ENCODE data around the gene HNRNPA1.
"Not testable (repeated sequence)": the region's sequence is repeated elsewhere in the genome, so short reads cannot be mapped to it uniquely, and the experiment has no call there.

Gene HNRNPA1

DNA sequence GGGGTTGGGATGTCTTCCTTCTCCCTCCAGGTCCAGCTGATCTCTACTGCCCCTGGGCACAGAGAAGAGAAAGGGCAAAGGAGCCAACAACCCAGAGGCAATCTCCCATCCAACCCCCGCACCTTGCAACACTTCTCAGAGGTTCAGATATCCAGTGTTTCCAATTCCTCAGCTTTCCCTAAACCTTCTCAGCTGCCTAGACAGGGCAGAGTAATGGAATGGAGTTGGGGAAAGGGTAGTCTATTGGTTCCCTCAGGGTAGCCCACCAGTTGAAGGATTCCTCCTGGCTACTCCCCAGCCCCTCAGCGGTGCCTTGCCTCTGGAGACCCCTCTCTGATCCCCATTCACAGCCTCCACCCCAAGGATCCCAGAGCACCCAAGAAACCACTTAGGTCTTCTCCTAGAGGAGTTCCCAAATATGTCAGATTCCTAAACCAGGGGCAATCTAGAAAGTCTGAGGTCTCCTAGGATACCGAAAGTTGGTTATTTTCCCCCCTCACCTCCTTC is 19.8 kb downstream of the HNRNPA1 start:
- DNase-seq, result no peak

DNA sequence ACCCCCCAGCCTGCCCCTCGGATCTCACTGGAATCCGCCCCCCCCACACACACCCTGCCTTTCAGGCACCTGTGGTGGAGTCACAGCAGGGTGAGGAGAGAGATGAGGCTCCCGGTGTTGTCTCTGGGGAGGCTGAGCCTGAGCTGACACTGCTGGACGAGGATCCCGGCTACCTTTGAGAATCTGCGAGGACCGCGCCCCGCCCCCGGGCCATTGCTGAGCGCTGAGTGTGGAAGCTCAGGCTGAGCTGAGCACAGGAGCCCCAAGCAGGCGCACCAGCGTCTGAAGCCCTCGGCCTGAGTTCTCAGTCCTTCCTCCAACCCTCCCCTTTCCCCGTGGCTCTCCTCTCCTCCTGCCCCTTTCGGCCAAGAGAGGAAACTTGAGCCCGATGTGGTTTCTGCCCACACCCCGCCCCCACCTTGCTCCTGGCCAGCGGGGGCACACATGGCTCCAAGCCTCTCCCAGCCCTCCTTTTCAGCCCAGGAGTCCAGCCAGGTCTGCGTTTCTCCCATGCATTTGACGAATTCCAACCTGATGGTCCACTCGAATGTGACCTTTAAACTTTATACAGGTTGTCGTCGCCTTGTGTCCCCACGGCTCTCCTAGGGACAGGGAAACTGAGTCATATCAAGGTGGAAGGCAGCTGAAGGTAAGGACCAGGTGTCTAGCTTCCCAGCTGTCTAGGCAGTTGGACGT is 20.4 kb downstream of the HNRNPA1 start, which contains the start of gene NFE2:
TSS of gene NFE2 (minus strand) at position 284 of the 696 bp plus-strand sequence. CDS start 5,767 bp downstream, outside the sequence.
- DNase-seq, result peak; percentile 49

DNA sequence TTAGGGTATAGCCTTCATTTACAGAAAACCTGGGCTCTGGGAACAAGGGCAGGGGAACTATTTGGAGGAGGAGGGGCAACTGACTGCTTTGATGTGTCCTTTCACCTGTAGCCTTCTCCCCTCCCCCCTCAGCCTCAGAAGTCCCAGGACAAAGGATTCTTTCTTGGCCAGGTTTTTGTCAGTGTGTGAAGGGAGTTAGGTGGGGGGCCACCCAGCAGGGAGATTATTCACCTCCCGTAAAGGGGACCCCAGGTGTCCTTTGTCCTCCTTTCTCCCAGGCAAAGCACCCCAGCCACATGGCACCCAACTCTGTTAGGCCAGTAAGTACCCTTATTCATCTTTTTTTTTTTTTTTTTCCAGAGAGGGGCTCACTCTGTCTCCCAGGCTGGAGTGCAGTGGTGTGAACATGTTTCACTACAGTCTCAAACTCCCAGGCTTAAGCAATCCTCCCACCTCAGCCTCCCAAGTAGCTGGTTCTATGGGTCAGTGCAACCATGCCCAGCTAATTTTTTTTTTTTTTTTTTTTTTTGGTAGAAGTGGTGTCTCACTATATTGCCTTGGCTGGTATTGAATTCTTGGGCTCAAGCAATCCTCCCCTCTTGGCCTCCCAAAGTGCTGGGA is 21.0 kb downstream of the HNRNPA1 start:
- no peak for DNase-seq

DNA sequence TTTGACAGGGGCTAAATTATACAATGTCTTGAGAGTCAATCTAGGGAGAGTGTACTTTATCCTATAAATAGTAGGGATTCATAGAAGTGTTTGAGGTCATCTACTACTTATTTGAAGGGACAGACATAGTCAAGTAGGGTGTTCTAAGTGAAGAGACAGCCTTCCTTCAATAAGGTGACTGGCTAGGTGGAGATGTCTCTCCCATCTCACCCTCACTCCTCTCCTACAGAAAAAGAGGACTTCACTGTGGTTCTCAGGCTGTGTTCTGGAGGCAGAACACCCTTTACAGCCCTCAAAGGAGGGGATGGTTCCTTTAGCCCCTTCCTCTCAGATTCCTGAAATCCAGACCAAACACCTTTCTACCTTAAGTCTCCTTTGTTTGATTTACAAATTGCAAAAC is 23.1 kb downstream of the HNRNPA1 start:
- no peak for DNase-seq

DNA sequence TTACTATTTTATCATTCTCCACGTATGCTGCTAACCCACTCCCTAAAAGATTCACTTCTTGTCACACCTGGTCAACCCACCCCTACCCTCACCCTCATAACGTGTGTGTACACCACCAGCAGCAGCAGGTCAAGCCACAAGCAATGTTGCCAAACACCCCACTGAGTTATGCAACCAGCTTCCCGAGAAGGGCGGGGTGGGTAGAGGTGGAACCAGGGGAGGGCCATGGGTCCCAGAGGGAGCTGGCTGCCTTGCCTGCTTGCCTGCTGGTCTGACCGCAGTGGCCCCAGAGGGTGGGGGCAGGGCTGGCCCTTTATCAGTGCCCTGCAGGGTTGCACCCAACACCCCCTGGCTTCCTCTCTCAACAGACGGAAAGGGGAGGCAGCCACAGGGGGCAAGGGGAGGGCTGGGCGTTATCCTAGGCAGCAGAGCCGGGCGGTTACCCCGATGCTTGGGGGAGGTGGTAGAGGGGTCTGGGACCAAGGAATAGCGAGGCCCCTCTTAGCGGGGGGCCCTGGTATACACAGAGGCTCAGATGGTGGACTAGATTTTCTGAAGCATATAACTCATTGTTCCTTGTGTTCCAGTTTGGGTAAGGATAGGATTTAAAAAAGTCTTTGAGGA is 23.8 kb downstream of the HNRNPA1 start:
- DNase-seq, result no peak

DNA sequence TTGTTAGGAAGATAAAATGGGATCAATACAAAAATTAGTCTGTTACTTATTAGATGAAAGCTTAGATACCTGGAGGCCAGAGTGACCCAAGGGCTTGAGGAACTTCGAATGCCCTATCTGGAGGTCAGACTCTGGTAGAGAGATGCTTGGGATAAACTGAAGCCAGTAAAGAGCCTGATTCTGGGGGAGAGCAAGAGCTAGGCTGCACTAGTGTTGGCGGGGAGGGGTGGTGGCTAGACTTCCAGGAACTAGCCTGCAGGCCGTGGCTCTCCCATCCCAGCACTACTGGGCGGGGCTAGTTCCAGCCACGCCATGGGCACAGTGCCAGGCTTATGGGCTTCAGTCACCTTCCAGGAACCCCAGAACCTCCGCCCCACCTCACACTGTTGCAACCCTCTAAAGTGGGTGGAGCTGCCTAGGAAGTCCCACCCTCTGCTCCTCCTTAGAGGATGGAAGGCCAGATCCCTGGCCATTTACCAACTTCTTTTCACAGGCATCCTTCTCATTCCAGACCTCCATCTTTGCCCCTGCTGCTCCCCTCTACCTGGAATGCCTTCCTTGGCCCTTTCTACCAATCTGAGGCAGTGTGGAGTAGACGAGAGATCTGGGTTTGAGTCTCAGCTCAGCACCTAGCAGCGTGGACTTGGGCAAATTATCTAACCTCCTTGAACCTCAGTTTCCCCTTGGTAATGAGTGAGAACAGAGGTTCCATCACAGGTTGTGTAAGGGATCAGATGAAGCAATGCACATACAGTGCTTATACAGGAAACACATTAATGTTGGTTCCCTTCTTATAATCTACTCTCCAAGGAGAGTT is 26.6 kb downstream of the HNRNPA1 start:
- DNase-seq, result peak; percentile 19

DNA sequence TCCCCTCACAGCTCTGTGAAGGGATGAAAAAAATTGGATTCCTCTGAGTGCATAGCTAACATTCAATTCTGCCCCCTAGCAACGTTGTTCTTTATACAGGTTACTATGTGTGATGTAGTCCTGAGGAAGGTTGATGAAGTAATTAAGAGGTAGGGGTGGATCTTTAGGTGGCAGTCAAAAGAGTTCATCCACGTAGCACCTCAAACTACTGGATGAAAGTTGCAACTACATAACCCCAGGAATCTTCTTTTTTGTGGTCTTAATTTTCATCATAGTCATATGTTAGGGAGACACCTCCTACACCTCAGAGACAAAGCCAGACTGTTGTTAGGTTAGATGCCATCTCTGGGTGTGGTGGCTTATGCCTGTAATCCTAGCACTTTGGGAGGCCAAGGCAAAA is 30.5 kb downstream of the HNRNPA1 start:
- DNase-seq, result no peak

DNA sequence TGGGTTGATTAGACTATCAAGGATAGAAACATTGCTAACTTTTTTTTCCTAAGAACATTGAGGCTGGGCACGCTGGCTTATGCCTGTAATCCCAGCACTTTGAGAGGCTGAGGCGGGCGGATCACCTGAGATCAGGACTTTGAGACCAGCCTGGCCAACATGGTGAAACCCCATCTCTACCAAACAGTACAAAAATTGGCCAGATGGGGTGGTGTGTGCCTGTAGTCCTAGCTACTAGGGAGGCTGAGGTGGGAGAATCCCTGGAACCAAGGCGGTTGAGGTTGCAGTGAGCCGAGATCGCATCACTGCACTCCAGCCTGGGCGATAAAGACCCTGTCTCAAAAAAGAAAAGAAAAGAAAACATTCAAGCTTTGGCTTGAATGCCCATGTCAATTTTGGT is 31.8 kb downstream of the HNRNPA1 start:
- not testable (repeated sequence) for DNase-seq

DNA sequence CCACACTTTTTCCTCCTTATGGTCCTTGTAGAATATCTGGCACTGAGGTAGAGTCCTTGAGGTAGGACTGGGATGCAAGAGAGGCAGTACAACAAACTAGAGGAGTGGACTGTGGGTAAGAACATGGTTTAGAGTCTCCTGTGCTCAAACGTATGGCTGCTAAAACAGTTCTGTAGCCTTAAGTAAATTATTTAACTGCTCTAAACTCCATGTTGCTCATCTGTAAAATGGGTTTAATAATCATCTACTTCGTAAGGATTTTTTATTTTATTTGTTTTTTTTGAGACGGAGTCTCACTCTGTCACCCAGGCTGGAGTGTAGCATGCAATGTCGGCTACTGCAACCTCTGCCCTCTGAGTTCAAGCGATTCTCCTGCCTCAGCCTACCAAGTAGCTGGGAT is 40.8 kb downstream of the HNRNPA1 start:
- DNase-seq, result no peak

DNA sequence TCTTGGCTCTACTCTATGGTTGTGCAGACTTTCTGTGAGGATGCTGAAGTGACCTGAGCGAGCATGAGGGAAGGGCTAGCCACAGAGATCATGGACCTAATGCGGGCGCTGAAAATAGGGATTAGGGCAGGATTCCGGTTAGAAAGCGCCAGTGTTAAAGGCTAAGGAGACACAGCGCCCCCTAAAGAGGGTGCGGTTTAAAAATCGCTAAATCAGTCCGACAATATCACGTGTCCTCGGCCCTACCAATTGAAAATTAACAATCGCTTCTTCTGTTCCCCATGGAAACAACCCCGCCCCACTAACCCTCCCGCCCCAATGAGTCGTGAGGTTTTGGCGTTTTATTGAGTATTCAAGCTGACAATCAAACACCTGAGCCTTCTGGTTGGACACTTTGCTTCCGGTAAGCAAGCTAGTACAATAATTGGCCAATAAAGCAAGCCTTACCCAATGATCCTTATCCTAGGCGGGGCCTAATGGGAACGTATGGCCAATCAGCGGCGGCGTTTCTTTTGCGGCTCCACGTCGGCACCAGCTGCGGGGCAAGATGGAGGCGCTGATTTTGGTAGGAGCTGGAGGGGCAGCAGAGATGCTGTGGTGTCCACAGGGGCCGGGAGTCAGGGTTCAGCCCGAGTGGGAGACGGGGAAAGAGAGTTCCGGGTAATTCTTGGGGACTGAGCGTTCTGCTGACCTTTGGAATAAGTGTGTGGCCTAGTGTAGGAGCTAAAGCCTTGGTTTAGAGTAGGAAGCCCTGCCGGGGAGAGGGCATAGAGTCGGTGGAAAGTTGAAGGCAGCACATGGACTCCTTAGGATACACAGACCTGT is 44.3 kb downstream of the HNRNPA1 start, which contains the start of gene COPZ1:
TSS of gene COPZ1 (plus strand) at position 515 of the 825 bp plus-strand sequence. CDS start at position 548, 33 bp downstream.
- peak; percentile 93 for DNase-seq

DNA sequence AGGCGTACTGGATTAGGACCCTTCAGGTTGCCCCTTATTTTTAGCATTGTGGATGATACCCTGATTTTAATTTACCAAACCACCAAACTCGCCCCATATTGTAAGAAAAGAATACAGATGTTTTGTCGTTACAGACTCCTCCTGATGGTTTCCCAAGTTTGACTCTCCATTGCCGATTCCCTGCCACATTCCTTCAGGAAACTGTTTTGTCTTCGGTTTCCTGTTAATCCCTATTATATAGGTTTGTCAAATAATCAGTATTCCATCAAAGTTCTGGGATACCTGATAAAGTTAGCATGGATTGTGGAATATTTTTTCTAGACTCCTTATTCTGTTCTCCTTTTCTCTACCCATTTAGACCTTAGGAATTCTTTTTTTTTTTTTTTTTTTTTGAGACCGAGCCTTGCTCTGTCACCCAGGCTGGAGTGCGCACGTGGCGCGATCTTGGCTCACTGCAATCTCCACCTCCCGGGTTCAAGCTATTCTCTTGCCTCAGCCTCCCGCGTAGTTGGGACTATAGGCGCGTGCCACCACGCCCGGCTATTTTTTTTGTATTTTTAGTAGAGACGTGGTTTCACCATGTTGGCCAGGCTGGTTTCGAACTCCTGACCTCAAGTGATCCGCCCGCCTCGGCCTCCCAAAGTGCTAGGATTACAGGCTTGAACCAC is 45.0 kb downstream of the HNRNPA1 start:
- DNase-seq, result not testable (repeated sequence)

DNA sequence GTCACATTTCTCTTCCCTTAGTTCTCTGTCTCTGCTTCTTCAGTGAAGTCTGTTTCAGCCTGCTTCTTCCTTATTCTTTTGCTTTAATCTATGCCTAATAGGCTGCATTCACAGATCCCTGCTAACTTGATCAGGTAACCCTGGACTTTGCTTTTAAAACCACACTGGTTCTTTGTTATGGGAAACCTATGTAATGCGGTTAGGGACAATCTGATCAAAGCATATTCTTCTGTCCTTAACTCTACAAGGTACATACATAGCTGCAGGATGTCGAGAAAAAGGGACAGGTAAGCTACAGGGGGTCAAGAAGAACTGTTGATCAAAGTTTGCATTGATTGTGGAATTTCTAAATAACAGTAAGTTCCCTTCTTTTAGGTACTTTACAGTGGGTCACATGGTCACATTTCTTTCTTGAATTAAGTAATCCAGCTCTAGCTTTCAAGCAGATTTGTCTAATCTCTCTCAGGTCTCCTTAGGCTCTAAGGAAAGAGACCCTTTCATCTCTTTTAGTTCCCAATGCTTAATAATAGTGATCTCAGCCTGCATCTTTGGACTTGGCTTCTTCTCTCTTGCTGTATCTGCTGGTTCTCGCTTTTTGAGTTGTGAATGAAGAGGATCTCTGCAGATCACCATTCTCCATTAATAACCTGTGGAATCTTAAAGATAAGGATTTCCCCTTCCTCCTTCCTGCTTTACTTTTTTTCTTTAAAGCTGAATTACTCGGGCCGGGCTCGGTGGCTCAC is 48.2 kb downstream of the HNRNPA1 start:
- no peak for DNase-seq

DNA sequence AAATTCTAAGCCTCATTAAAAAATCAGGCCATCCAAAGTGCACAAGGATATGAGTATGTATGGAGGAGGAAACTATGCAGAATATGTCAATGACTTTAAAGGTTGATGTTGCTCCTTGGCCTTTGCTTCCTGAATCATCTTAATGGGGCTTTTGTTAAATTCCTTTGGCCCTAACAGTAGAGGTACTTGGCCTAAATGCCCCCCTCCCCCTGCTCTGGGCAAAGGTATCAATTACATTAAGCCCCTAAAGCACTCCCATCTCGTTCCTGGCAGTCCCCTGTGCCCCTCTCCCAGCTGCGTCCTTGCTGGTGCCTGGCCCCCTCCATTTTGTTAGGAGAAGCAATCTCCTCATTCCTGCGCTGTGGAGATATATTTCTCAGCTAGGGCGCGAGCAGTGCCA is 49.2 kb downstream of the HNRNPA1 start:
- no peak for DNase-seq

DNA sequence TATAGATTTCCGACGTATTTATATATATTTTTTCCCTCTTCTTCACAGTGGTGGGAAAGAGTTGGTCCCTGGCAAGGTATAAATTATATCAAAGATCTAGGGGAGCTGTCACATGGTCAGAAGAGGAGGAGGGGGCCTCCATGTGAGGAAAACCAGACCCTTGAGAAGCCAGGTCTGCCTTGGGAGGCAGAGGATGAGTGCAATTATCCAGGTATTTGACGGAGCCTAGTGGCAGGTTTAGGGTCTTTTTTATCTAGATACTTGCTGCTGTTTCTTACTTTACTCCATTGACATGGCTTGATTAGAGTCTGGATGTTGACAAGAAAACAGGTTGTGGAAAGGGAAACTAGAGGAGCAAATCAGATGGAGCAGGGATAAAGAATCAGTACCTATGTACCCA is 49.9 kb downstream of the HNRNPA1 start:
- no peak for DNase-seq

DNA sequence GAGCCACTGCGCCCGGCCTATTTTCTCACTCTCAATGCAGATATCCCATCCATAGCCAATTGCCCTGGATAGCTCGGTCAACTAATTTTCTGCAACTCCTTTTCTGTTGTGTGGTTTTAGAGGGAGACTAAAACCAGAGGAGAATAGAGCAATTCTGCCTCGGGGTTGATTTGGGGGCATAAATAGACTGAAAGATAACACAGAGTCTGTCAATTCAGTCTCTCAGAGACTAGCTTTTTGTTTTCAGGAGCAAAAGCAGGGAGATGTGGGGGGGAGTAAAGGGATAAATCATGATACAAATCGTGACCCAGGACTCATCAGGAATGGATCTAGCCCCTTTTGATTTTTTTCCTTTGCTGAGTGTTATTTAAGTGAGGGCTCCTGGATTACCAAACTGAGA is 50.9 kb downstream of the HNRNPA1 start:
- no peak for DNase-seq

DNA sequence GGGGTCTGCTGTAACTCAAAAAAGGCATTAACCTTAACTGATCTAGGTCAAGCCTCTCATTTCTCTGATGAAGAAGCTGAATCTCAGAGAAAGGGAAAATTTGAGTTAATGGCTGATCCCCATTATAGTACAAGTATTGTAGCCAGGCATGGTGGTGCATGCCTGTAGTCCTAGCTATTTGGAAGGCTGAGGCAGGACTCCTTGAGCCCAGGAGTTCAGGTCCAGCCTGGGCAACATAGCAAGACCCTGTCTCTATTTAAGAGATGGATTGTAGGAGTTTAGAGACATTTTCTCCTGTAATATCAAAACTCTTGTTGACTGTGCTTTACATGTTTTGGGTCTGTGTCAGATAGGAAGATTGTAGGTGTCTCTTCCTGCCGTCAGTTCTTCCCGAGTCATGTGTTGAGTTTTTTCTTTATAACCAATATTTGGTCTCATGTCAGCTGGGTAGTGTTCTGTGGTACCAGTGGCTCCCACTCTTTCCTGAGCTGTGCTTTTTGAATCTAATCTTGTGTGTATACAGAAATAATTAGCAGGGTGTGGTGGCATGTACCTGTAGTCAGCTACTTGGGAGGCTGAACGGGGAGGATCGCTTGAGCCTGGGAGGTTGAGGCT is 53.0 kb downstream of the HNRNPA1 start:
- DNase-seq, result no peak

Data from activated naive CD4-positive, alpha-beta T cell treated with Interleukin-2 at 50 U/mL for 16 hours (primary cell).